ENCODE results near the gene CFAP298. TPM values are rescaled to one million over a fixed set of nuclear protein-coding genes. Genes with fewer than 3 reads are reported as not detected.
"Not testable (repeated sequence)": the region's sequence is repeated elsewhere in the genome, so short reads cannot be mapped to it uniquely, and the experiment has no call there.

Gene CFAP298
- total RNA-seq, 1 experiment from 2014 or later, result 28.9 TPM

DNA sequence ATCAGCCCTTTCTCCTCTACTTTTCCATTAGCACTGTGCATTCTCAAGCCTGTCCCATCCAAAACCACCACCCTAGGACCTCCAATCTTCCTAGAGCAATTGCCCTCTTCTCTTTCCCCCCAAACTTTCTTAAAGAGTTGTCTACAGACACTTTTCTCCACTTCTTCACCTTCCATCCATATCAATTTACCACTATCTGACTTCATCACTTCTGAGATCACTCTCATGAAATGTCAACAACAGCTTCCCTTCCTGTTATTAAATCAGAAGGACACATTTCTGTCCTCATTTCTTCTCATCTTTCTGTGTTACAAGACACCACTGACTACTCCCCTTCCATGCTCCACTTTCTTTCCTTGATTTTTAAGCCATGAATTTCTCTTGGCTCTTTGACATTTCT is 36.0 kb upstream of the CFAP298 start:
- H3K27ac Mint-ChIP-seq (ENCODE audit: unreplicated experiment), result no peak overlapping the region
- no peak overlapping the region for H3K4me3 Mint-ChIP-seq (ENCODE audit: low read depth, unreplicated experiment)
- H3K36me3 Mint-ChIP-seq (ENCODE audit: insufficient read depth, unreplicated experiment), result no peaks in the 10 kb centered on the region
- H3K9me3 Mint-ChIP-seq (ENCODE audit: low read depth, unreplicated experiment), result no peaks in the 10 kb centered on the region
- H3K4me1 Mint-ChIP-seq (ENCODE audit: low read depth, unreplicated experiment), result no peaks in the 10 kb centered on the region
- BruUV-seq (replicated peaks), result no TSS peak
- no peak for DNase-seq
- TF ChIP-seq, protein P1, sequence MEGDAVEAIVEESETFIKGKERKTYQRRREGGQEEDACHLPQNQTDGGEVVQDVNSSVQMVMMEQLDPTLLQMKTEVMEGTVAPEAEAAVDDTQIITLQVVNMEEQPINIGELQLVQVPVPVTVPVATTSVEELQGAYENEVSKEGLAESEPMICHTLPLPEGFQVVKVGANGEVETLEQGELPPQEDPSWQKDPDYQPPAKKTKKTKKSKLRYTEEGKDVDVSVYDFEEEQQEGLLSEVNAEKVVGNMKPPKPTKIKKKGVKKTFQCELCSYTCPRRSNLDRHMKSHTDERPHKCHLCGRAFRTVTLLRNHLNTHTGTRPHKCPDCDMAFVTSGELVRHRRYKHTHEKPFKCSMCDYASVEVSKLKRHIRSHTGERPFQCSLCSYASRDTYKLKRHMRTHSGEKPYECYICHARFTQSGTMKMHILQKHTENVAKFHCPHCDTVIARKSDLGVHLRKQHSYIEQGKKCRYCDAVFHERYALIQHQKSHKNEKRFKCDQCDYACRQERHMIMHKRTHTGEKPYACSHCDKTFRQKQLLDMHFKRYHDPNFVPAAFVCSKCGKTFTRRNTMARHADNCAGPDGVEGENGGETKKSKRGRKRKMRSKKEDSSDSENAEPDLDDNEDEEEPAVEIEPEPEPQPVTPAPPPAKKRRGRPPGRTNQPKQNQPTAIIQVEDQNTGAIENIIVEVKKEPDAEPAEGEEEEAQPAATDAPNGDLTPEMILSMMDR (IDR thresholded peaks at IDR 0.05; ENCODE audit: unreplicated experiment), result no peak
- CTCF ChIA-PET, result no interaction called here
- intact Hi-C loops (cut with micrococcal nuclease; ENCODE audit: unreplicated experiment), result no loop called here
- H3K27me3 Mint-ChIP-seq (ENCODE audit: unreplicated experiment), result no peaks in the 10 kb centered on the region

GRCh38 chr21:32645261-32646182 is 33.3 kb upstream of the CFAP298 start:
- CTCF ChIA-PET, result no interaction called here
- no peak for DNase-seq
- Mint-ChIP-seq H3K36me3 (ENCODE audit: insufficient read depth, unreplicated experiment) (no peaks in the 10 kb centered on the region), H3K4me3 (ENCODE audit: low read depth, unreplicated experiment) (no peak overlapping the region), H3K27me3 (ENCODE audit: unreplicated experiment) (no peaks in the 10 kb centered on the region), H3K9me3 (ENCODE audit: low read depth, unreplicated experiment) (no peaks in the 10 kb centered on the region), H3K27ac (ENCODE audit: unreplicated experiment) (no peak overlapping the region), H3K4me1 (ENCODE audit: low read depth, unreplicated experiment) (no peaks in the 10 kb centered on the region)
- intact Hi-C loops (cut with micrococcal nuclease; ENCODE audit: unreplicated experiment), result no loop called here
- BruUV-seq (replicated peaks), result no TSS peak
- TF ChIP-seq, protein P1 (IDR thresholded peaks at IDR 0.05; ENCODE audit: unreplicated experiment), result no peak

DNA sequence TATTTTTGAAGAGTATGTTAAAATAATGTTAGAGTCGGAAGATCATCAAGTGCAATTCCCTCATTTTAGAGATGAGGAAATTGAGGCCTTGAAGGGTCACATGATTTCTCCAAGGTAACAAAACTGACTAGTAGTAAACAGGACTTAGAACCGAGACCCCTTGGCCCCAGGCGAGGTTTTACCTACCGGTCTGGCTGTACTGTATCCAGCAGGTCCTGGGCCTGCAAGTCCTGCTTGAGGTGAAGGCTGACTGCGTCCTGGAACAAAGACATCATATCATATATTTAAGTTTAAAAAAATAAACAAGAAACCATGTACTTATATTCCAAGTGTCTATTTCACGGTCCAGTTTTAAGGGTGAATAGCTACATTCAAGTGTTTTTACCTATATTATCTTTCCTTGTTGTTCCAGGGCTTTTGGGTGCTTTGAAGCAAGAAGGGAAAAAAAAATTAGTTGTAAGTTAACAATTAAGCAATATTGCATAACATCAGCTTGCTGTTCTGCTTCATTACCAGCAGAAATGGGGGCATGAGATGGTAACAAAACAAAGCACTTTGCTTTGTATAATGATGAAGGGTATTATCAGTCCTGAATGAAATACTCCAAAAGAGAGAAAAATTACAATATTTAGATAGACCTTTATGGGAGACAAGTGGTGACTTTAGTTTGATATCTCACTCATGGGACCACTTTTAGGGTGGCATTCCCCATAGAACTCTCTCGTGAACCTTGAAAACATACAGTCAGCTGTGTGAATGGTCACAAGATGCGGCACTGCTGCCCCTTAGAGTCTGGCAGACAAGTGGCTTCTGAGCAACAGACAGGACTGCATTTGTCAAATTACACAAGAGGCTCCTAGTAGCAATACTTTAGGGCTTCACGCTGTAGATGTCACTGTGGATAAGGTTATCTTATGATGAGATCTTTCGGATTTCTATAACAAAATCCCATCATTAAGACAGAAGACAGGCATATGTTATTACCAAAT is 29.8 kb upstream of the CFAP298 start:
- CTCF ChIA-PET, result no interaction called here
- H3K4me1 Mint-ChIP-seq (ENCODE audit: low read depth, unreplicated experiment), result no peaks in the 10 kb centered on the region
- no peak overlapping the region for H3K27ac Mint-ChIP-seq (ENCODE audit: unreplicated experiment)
- no peak for DNase-seq
- intact Hi-C loops (cut with micrococcal nuclease; ENCODE audit: unreplicated experiment), result no loop called here
- no peaks in the 10 kb centered on the region for H3K27me3 Mint-ChIP-seq (ENCODE audit: unreplicated experiment)
- H3K36me3 Mint-ChIP-seq (ENCODE audit: insufficient read depth, unreplicated experiment), result peaks cover 5% of the 10 kb centered on the region
- H3K9me3 Mint-ChIP-seq (ENCODE audit: low read depth, unreplicated experiment), result no peaks in the 10 kb centered on the region
- BruUV-seq (replicated peaks), result no TSS peak
- TF ChIP-seq, protein P1 (IDR thresholded peaks at IDR 0.05; ENCODE audit: unreplicated experiment), result no peak
- no peak overlapping the region for H3K4me3 Mint-ChIP-seq (ENCODE audit: low read depth, unreplicated experiment)

DNA sequence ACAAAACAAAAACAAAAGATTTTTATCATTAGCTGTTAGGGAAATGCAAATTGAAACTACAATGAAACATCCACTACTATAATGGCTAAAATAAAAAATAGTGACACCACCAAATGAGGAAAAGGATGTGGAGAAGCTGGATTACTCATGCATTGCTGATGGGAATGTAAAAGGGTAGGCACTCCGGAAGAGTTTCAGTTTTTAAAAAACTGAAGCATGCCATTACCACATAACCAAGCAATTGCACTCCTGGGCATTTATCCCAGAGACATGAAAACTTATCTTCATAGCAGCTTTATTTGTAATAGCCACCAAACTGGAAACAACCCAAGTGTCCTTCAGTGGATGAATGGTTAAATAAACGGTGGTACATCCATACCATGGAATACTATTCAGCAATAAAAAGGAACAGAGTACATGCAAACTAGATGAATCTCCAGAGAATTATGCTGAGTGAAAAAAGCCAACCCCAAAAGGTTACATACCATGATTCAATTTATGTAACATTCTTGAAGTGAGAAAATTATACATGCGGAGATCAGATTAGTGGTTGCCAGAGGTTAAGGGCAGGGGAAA is 14.5 kb upstream of the CFAP298 start:
- BruUV-seq (replicated peaks), result no TSS peak
- TF ChIP-seq, protein P1 (IDR thresholded peaks at IDR 0.05; ENCODE audit: unreplicated experiment), result no peak
- Mint-ChIP-seq H3K4me1 (ENCODE audit: low read depth, unreplicated experiment) (no peaks in the 10 kb centered on the region), H3K27me3 (ENCODE audit: unreplicated experiment) (peaks cover 5% of the 10 kb centered on the region), H3K27ac (ENCODE audit: unreplicated experiment) (no peak overlapping the region), H3K36me3 (ENCODE audit: insufficient read depth, unreplicated experiment) (no peaks in the 10 kb centered on the region), H3K4me3 (ENCODE audit: low read depth, unreplicated experiment) (no peak overlapping the region), H3K9me3 (ENCODE audit: low read depth, unreplicated experiment) (no peaks in the 10 kb centered on the region)
- intact Hi-C loops (cut with micrococcal nuclease; ENCODE audit: unreplicated experiment), result no loop called here
- CTCF ChIA-PET, result no interaction called here
- DNase-seq, result no peak

- H3K27me3 Mint-ChIP-seq (ENCODE audit: unreplicated experiment), result peaks cover 43% of the 10 kb centered on the region
- H3K4me3 Mint-ChIP-seq (ENCODE audit: low read depth, unreplicated experiment); BruUV-seq (replicated peaks); CTCF ChIA-PET; H3K9me3 Mint-ChIP-seq (ENCODE audit: low read depth, unreplicated experiment); DNase-seq; H3K27ac Mint-ChIP-seq (ENCODE audit: unreplicated experiment); H3K36me3 Mint-ChIP-seq (ENCODE audit: insufficient read depth, unreplicated experiment); intact Hi-C loops (cut with micrococcal nuclease; ENCODE audit: unreplicated experiment); H3K4me1 Mint-ChIP-seq (ENCODE audit: low read depth, unreplicated experiment): not testable (repeated sequence)
These were observed 6.0 kb upstream of the CFAP298 start for GRCh38 chr21:32618218-32618617.
